GM23248 (cell line): Measurements from ENCODE around the gene INSRR.

Source experiments
- EZH2 ChIP-seq: fragments of 200-600 bp; sonication (generic); IDR thresholded peaks from 2 replicates; pipeline ENCODE4 v1.6.1; 2018; ENCODE audit warnings: antibody characterized with exemption, mild to moderate bottlenecking; ENCODE audit not compliant: insufficient read depth, poor library complexity, severe bottlenecking
- EZH2phosphoT487 ChIP-seq: fragments of 200-600 bp; sonication (generic); IDR thresholded peaks from 2 replicates; pipeline ENCODE4 v1.6.1; 2018; ENCODE audit warnings: antibody characterized with exemption, moderate library complexity, mild to moderate bottlenecking, low read depth; ENCODE audit not compliant: insufficient read depth

DNA sequence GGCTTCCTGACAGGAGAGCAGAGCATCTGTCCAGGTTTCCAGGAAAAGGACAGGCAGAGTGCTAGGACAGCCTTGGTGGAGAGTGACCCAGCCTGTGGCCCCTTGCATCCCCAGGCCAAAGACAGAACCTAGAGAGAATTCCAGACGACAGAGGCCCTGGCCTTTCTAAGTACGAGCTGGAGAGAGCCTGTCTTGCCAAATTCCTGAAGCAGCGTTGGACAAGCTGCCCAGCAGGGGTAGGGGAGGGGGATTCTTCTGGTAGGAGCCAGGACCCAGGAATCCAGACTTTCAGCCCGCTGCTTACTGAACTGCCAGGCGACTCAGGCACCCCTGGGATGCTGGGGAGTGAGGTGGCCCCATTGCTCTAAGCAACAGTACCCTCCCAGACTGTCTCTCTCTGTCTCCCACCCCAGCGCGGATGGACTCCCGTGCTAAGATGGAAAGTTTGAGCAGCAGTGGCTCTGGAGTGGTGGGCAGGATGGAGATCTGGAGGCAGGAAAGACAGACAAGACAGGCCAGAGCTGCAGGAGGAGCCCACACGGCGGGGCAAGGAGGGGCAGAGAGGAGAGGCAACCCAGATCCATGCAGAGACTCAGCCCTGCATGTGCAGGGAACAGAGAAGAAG is 25.8 kb upstream of the INSRR start:
- no peak for TF ChIP-seq EZH2phosphoT487
- TF ChIP-seq EZH2, result no peak
